OCI-LY7 (cell line): Measurements from ENCODE around the gene DENND1A. TPM values are rescaled to one million over a fixed set of nuclear protein-coding genes. Genes with fewer than 3 reads are reported as not detected.

ENCODE experiments used
- BruUV-seq: library from RNA; stranded (reverse); fragments of 400-500 nt; replicated peaks from 2 replicates; lab custom pipeline; 2021; lab: Mats Ljungman, UMichigan
- CTCF ChIA-PET: fragments of 300-600 bp; sonication (Branson Sonifier 250); formaldehyde crosslinking; loops from one replicate; lab custom pipeline; 2022; ENCODE audit warnings: antibody characterized with exemption; ENCODE audit not compliant: unreplicated experiment; lab: Charles Lee
- POLR2A ChIA-PET: fragments of 300-600 bp; sonication (Branson Sonifier 250); formaldehyde crosslinking; loops from one replicate; lab custom pipeline; 2022; ENCODE audit warnings: antibody characterized with exemption; lab: Charles Lee
- DNase-seq: peaks from one replicate; pipeline ENCODE4 v3.0.0-alpha.2; 2015; ENCODE audit warnings: low spot score
- H2AFZ ChIP-seq: fragments of 200-600 bp; sonication (generic), shearing (Covaris generic); 2 replicates; pipeline ENCODE4 v1.6.1; 2014; ENCODE audit warnings: mild to moderate bottlenecking, antibody characterized with exemption, low read length, moderate library complexity
- H3K27ac ChIP-seq: fragments of 200-600 bp; sonication (generic); 2 replicates; pipeline ENCODE4 v1.5.1; 2014; ENCODE audit warnings: mixed run types, low read depth, mild to moderate bottlenecking, moderate library complexity, low read length, inconsistent platforms; ENCODE audit not compliant: poor library complexity, severe bottlenecking
- H3K36me3 ChIP-seq: fragments of 200-600 bp; sonication (generic); 2 replicates; pipeline ENCODE4 v1.6.1; 2014; ENCODE audit warnings: mild to moderate bottlenecking, antibody characterized with exemption, low read length, moderate library complexity, mixed read lengths; ENCODE audit not compliant: insufficient read depth
- H3K4me1 ChIP-seq: fragments of 200-600 bp; sonication (generic); 2 replicates; pipeline ENCODE4 v1.5.1; 2014; ENCODE audit warnings: mild to moderate bottlenecking, low read length; ENCODE audit not compliant: insufficient read depth, poor library complexity, severe bottlenecking
- H3K4me2 ChIP-seq: fragments of 200-600 bp; sonication (generic); 2 replicates; pipeline ENCODE4 v1.6.1; 2014; ENCODE audit warnings: mild to moderate bottlenecking, low read length
- H3K4me3 ChIP-seq: fragments of 200-600 bp; sonication (generic); 2 replicates; pipeline ENCODE4 v1.5.1; 2014; ENCODE audit warnings: mild to moderate bottlenecking, low read depth, low read length; ENCODE audit not compliant: poor library complexity, severe bottlenecking
- H3K79me2 ChIP-seq: fragments of 200-600 bp; sonication (generic); 2 replicates; pipeline ENCODE4 v1.6.1; 2016; ENCODE audit warnings: low read depth, mild to moderate bottlenecking, low read length, moderate library complexity, mixed read lengths; ENCODE audit not compliant: insufficient read depth
- H3K9me2 ChIP-seq: fragments of 200-600 bp; sonication (generic); 2 replicates; pipeline ENCODE4 v1.6.1; 2016; ENCODE audit warnings: mild to moderate bottlenecking, low read length, mixed read lengths; ENCODE audit not compliant: insufficient read depth
- H3K9me3 ChIP-seq: fragments of 200-600 bp; sonication (generic); 2 replicates; pipeline ENCODE4 v1.6.1; 2014; ENCODE audit warnings: mild to moderate bottlenecking, mixed run types, low read length, mixed read lengths
- H4K20me1 ChIP-seq: fragments of 200-600 bp; sonication (generic); 2 replicates; pipeline ENCODE4 v1.6.1; 2014; ENCODE audit warnings: mild to moderate bottlenecking, antibody characterized with exemption, low read length, moderate library complexity, mixed read lengths; ENCODE audit not compliant: insufficient read depth
- EZH2phosphoT487 ChIP-seq: fragments of 200-600 bp; sonication (generic); IDR thresholded peaks from 2 replicates; pipeline ENCODE4 v1.6.1; 2018; ENCODE audit warnings: low read depth, borderline replicate concordance, mild to moderate bottlenecking, mixed run types, antibody characterized with exemption, low read length, moderate library complexity, mixed read lengths
- intact Hi-C: fragments of 100-400 bp; cut with micrococcal nuclease; formaldehyde crosslinking; loops from one replicate; pipeline ENCODE4 v1.10.0; 2022; ENCODE audit not compliant: unreplicated experiment
- total RNA-seq, 2 experiments: library from RNA; depleted of rRNA in 1 of 2; stranded (reverse); fragments of >200 nt in 1 of 2; shearing (Covaris generic) in 1 of 2; gene quantifications; 2 replicates each; pipeline ENCODE4 v1.2.3, GENCODE V29; 2014 to 2022
- TF ChIP-seq, protein P1 (sequence below): fragments of 200-600 bp; sonication (generic); conservative IDR thresholded peaks from 2 replicates; pipeline ENCODE4 v1.5.1; 2014; ENCODE audit warnings: mild to moderate bottlenecking, antibody characterized with exemption, low read length, moderate library complexity, mixed read lengths

DENND1A gene
- total RNA-seq, 2 experiments from 2014 or later, result 17.9 to 36.3 TPM

- POLR2A ChIA-PET, result no interaction called here
- no TSS peak for BruUV-seq
- DNase-seq, result no peak
- Histone ChIP-seq H3K36me3 (no peaks in the 10 kb centered on the region), H3K27ac (no peak overlapping the region), H4K20me1 (no peaks in the 10 kb centered on the region), H3K4me2 (no peak overlapping the region), H2AFZ (no peak overlapping the region), H3K9me2 (no peaks in the 10 kb centered on the region), H3K79me2 (no peaks in the 10 kb centered on the region), H3K4me1 (no peaks in the 10 kb centered on the region), H3K4me3 (no peak overlapping the region), H3K9me3 (no peaks in the 10 kb centered on the region)
- intact Hi-C loops, result no loop called here
- CTCF ChIA-PET, result no interaction called here
- TF ChIP-seq, protein P1, sequence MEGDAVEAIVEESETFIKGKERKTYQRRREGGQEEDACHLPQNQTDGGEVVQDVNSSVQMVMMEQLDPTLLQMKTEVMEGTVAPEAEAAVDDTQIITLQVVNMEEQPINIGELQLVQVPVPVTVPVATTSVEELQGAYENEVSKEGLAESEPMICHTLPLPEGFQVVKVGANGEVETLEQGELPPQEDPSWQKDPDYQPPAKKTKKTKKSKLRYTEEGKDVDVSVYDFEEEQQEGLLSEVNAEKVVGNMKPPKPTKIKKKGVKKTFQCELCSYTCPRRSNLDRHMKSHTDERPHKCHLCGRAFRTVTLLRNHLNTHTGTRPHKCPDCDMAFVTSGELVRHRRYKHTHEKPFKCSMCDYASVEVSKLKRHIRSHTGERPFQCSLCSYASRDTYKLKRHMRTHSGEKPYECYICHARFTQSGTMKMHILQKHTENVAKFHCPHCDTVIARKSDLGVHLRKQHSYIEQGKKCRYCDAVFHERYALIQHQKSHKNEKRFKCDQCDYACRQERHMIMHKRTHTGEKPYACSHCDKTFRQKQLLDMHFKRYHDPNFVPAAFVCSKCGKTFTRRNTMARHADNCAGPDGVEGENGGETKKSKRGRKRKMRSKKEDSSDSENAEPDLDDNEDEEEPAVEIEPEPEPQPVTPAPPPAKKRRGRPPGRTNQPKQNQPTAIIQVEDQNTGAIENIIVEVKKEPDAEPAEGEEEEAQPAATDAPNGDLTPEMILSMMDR, result no peak
- no peak for TF ChIP-seq EZH2phosphoT487
Measured at GRCh38 chr9:123597048-123597447, 332.9 kb downstream of the DENND1A start.

DNA sequence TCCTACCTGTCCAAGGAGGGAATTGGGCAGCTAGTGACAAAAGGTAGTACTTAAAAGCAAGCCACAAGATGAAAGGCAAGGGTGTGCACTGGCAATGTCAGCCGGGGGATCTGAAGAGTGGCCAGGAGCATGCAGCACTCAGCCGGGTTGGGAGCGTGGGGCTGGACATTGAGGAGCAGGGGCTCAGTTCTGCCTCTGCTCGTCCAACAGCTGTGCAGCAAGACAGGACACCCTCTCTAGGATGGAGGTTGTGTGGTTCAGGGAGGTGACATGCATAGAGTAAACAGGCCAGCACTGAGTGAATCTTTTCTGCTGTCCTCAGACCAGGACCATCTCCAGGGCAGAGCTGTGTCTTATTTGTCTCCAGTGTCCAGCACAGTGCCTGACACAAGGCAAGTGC, 338.6 kb downstream of the DENND1A start:
- intact Hi-C loops, result no loop called here
- H3K27ac ChIP-seq, result no peak overlapping the region
- ChIA-PET POLR2A (interaction anchor here (0.6 to 1.0 kb wide), 3 partner anchors 13 to 64 kb away, joined by 3 read pairs; no protein-coding TSS in a partner anchor), CTCF (no interaction called here)
- BruUV-seq, result no TSS peak
- no peaks in the 10 kb centered on the region for H3K9me3 ChIP-seq
- no peak overlapping the region for H3K4me3 ChIP-seq
- H3K4me2 ChIP-seq, result no peak overlapping the region
- H3K36me3 ChIP-seq, result no peaks in the 10 kb centered on the region
- H4K20me1 ChIP-seq, result no peaks in the 10 kb centered on the region
- no peaks in the 10 kb centered on the region for H3K9me2 ChIP-seq
- TF ChIP-seq EZH2phosphoT487, result no peak
- TF ChIP-seq, protein P1, result no peak
- DNase-seq, result no peak
- no peak overlapping the region for H2AFZ ChIP-seq
- no peaks in the 10 kb centered on the region for H3K4me1 ChIP-seq
- H3K79me2 ChIP-seq, result no peaks in the 10 kb centered on the region

DNA sequence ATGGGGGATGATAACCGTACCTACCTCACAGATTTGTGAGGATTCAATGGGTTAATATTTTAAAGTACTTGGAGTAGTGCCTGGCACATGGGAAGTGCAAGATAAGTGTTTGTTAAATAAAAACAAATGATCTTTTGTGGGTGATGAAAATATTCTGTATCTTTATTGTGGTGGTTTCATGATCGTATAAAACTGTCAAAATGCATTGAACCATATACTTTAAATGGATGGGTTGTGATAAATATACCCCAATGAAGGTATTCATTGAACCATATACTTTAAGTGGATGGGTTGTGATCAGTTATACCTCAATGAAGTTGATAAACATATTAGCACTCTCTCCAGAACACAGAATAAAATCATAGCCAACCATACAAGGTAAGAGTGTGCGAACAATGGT, 339.4 kb downstream of the DENND1A start:
- Histone ChIP-seq H3K9me2 (no peaks in the 10 kb centered on the region), H4K20me1 (no peaks in the 10 kb centered on the region)
- intact Hi-C loops, result no loop called here

More for the DNA sequence above, 339.4 kb downstream of the DENND1A start:
- Histone ChIP-seq H3K4me1 (no peaks in the 10 kb centered on the region), H3K79me2 (no peaks in the 10 kb centered on the region), H2AFZ (no peak overlapping the region), H3K4me3 (no peak overlapping the region), H3K36me3 (no peaks in the 10 kb centered on the region), H3K27ac (no peak overlapping the region), H3K4me2 (no peak overlapping the region), H3K9me3 (no peaks in the 10 kb centered on the region)
- no TSS peak for BruUV-seq
- CTCF ChIA-PET, result no interaction called here
- POLR2A ChIA-PET, result no interaction called here
- TF ChIP-seq EZH2phosphoT487, result no peak
- TF ChIP-seq, protein P1, result no peak
- DNase-seq, result no peak
